Measurements from ENCODE around the gene FASLG. TPM values are rescaled to one million over a fixed set of nuclear protein-coding genes. Genes with fewer than 3 reads are reported as not detected.

FASLG gene
- total RNA-seq, 1 donor from 2014 or later: 1.3 TPM

DNA sequence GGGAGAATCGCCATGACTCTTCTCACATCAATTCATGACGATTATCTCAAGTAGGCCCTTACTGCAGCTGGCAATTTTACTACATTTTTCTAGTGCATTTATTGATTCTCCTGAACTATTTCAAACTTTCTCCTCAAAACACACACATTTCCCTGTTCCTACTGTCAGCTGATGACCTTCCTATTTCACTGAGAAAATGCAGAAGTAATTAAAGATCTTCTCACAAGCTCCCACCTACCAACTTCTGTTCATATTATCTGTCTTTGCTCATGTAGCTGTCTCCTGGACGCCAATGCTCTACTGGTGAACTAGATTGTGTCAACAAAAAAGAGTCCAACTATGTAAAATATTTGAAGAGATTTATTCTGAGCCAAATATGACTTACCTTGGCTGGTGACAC, 36.4 kb upstream of the FASLG start:
- Histone ChIP-seq H3K36me3 (no peaks in the 10 kb centered on the region), H3K27me3 (no peaks in the 10 kb centered on the region), H3K4me3 (no peak overlapping the region), H3K4me1 (no peaks in the 10 kb centered on the region), H3K9me3 (peaks cover 6% of the 10 kb centered on the region), H3K27ac (no peak overlapping the region)
- no peak for DNase-seq
- TF ChIP-seq, protein P1, sequence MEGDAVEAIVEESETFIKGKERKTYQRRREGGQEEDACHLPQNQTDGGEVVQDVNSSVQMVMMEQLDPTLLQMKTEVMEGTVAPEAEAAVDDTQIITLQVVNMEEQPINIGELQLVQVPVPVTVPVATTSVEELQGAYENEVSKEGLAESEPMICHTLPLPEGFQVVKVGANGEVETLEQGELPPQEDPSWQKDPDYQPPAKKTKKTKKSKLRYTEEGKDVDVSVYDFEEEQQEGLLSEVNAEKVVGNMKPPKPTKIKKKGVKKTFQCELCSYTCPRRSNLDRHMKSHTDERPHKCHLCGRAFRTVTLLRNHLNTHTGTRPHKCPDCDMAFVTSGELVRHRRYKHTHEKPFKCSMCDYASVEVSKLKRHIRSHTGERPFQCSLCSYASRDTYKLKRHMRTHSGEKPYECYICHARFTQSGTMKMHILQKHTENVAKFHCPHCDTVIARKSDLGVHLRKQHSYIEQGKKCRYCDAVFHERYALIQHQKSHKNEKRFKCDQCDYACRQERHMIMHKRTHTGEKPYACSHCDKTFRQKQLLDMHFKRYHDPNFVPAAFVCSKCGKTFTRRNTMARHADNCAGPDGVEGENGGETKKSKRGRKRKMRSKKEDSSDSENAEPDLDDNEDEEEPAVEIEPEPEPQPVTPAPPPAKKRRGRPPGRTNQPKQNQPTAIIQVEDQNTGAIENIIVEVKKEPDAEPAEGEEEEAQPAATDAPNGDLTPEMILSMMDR (IDR thresholded peaks at IDR 0.05): no peak
- intact Hi-C loops (cut with DNase I): no loop called here
- ATAC-seq: peak; percentile 36

DNA sequence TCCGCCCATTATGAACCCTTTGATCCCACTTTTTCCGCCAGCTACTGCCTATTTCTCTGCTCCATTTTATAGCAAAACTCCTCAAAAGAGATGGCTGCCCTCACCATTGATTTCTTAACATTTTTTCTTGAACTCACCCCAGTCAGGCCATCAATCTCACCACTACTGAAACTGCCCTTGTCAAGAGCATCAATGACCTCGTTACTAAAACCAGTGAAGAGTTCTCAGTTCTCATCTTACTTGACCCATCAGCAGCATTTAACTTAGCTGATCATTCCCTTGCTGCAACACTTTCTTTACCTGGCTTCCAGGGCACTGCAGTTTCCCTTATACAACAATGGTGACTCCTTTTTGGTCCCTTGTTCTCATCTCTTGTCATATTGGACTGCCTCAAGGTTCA, 35.2 kb upstream of the FASLG start:
- Histone ChIP-seq H3K36me3 (no peaks in the 10 kb centered on the region), H3K9me3 (peaks cover 6% of the 10 kb centered on the region), H3K27me3 (no peaks in the 10 kb centered on the region), H3K27ac (no peak overlapping the region), H3K4me3 (no peak overlapping the region), H3K4me1 (no peaks in the 10 kb centered on the region)
- intact Hi-C loops (cut with DNase I): no loop called here
- ATAC-seq (no peak), DNase-seq (no peak)
- TF ChIP-seq, protein P1 (IDR thresholded peaks at IDR 0.05): no peak

DNA sequence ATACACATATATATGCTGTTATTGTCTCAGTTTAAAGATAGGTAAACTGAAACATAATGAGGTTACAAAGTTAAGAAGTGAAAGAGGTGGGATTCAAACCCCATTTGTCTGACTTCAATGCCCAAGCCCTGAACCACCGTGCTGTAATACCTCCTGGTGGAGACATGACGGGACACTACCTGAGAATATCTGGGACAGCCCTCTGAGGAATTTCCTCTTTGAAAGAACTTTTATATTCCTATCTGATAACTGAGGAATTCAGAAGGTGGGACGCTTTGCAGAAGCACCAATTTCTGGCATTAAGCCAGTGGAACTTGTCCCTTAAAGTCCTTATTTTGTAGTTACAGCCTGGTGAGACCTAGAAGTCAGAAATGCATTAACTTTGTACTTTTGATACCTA, 32.1 kb upstream of the FASLG start:
- no peak overlapping the region for H3K27ac ChIP-seq
- no peak for DNase-seq
- no peaks in the 10 kb centered on the region for H3K9me3 ChIP-seq
- no peak for ATAC-seq
- TF ChIP-seq, protein P1 (IDR thresholded peaks at IDR 0.05): no peak
- H3K36me3 ChIP-seq: no peaks in the 10 kb centered on the region
- intact Hi-C loops (cut with DNase I): no loop called here
- no peak overlapping the region for H3K4me3 ChIP-seq
- no peaks in the 10 kb centered on the region for H3K27me3 ChIP-seq
- no peaks in the 10 kb centered on the region for H3K4me1 ChIP-seq

DNA sequence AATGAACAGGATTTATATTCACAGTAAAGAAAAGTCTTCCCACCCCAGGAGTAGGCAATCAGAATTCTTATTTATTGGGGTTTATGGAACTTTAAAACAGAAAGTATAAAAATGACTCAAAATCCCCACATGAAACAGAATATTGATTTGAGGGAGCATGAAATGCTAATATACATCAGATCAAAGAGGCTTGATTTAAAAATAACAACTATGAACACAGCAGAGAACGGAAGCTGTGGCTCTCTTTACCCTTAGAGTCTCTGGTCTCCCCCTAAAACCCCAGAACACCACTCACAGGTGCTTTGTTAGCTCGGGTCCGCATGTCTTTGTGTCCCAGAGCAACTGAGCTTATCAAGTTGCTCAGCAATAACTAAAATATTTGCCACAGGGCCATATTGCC, 31.2 kb upstream of the FASLG start:
- Histone ChIP-seq H3K4me3 (no peak overlapping the region), H3K27ac (no peak overlapping the region), H3K4me1 (no peaks in the 10 kb centered on the region), H3K36me3 (no peaks in the 10 kb centered on the region), H3K27me3 (no peaks in the 10 kb centered on the region), H3K9me3 (no peaks in the 10 kb centered on the region)
- no peak for ATAC-seq
- TF ChIP-seq, protein P1 (IDR thresholded peaks at IDR 0.05): no peak
- no peak for DNase-seq
- intact Hi-C loops (cut with DNase I): no loop called here

DNA sequence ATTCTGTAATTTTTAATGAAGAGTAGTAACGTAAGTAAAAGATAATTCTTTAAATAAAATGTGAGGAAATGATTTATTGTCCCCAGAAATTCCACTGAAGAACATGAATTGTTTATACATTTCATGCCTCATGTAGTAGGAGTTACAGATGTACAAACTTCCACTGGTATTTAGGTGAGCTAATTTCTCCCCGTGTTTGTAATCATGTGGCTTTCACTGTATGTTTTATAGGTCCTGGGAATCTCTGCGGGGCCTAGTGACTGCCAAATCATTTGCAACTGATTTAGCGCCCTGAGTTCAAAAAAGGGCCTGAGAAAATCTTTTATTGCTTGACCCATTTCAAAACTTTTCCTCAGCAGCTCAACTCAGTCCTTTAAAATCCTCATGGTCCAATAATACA, 30.5 kb upstream of the FASLG start:
- Histone ChIP-seq H3K9me3 (no peaks in the 10 kb centered on the region), H3K36me3 (no peaks in the 10 kb centered on the region), H3K4me3 (no peak overlapping the region), H3K4me1 (no peaks in the 10 kb centered on the region), H3K27ac (no peak overlapping the region), H3K27me3 (no peaks in the 10 kb centered on the region)
- ATAC-seq (no peak), DNase-seq (no peak)
- intact Hi-C loops (cut with DNase I): no loop called here
- TF ChIP-seq, protein P1 (IDR thresholded peaks at IDR 0.05): no peak

DNA sequence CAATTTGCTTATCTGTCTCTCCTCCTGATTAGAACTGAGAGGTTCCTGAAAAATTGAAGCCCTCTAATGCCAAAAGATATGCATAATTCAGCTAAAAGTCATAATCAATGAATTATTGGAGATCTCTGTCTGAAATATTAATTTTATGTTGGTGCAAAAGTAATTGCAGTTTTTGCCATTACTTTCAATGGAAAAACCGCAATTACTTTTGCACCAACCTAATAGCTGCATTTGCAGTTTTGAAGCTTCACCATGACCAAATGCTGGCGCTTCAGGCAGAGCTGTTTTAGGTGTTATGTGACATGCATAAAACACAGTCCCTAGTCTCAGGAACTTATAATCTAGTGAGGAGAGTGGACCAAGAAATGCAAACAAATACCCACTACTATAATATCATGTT, 29.7 kb upstream of the FASLG start:
- H3K36me3 ChIP-seq: no peaks in the 10 kb centered on the region
- H3K9me3 ChIP-seq: no peaks in the 10 kb centered on the region
- H3K27me3 ChIP-seq: no peaks in the 10 kb centered on the region
- no peak for DNase-seq
- no peak for ATAC-seq
- no peak overlapping the region for H3K27ac ChIP-seq
- H3K4me1 ChIP-seq: no peaks in the 10 kb centered on the region
- H3K4me3 ChIP-seq: no peak overlapping the region
- intact Hi-C loops (cut with DNase I): no loop called here
- TF ChIP-seq, protein P1 (IDR thresholded peaks at IDR 0.05): no peak

All from upper lobe of right lung (tissue), 1 donor.